Measurements from ENCODE around the gene GAREM2.

GAREM2 gene

GRCh38 chr2:26176279-26176615, 3.4 kb downstream of the GAREM2 start:
- H3K27ac ChIP-seq, result no peak overlapping the region
- H3K4me3 ChIP-seq (ENCODE audit: low read depth, low read length), result no peak overlapping the region
- H3K36me3 ChIP-seq, result peaks cover 26% of the 10 kb centered on the region
- TF ChIP-seq CTCF (IDR thresholded peaks at IDR 0.05; ENCODE audit: low read depth, low read length), result no peak
- no peaks in the 10 kb centered on the region for H3K9me3 ChIP-seq (ENCODE audit: severe bottlenecking)
- no peaks in the 10 kb centered on the region for H3K27me3 ChIP-seq (ENCODE audit: insufficient read depth, low read depth, severe bottlenecking)
- no peak for DNase-seq

- no peaks in the 10 kb centered on the region for H3K27me3 ChIP-seq (ENCODE audit: insufficient read depth, low read depth, severe bottlenecking)
- DNase-seq, result peak; percentile 5
- H3K27ac ChIP-seq, result no peak overlapping the region
- H3K36me3 ChIP-seq, result peaks cover 35% of the 10 kb centered on the region
- no peak overlapping the region for H3K4me3 ChIP-seq (ENCODE audit: low read depth, low read length)
- no peak for TF ChIP-seq CTCF (IDR thresholded peaks at IDR 0.05; ENCODE audit: low read depth, low read length)
- H3K9me3 ChIP-seq (ENCODE audit: severe bottlenecking), result no peaks in the 10 kb centered on the region
Measured at GRCh38 chr2:26177122-26177521, 4.2 kb downstream of the GAREM2 start.

GRCh38 chr2:26178246-26178645, 5.4 kb downstream of the GAREM2 start:
- H3K27ac ChIP-seq, result no peak overlapping the region

GRCh38 chr2:26178746-26179436, 6.0 kb downstream of the GAREM2 start:
- TF ChIP-seq CTCF (IDR thresholded peaks at IDR 0.05; ENCODE audit: low read depth, low read length), result no peak
- H3K27ac ChIP-seq, result no peak overlapping the region
- no peaks in the 10 kb centered on the region for H3K27me3 ChIP-seq (ENCODE audit: insufficient read depth, low read depth, severe bottlenecking)
- DNase-seq, result no peak
- H3K36me3 ChIP-seq, result peaks cover 53% of the 10 kb centered on the region
- H3K9me3 ChIP-seq (ENCODE audit: severe bottlenecking), result no peaks in the 10 kb centered on the region
- H3K4me3 ChIP-seq (ENCODE audit: low read depth, low read length), result no peak overlapping the region

More at GRCh38 chr2:26178246-26178645, 5.4 kb downstream of the GAREM2 start:
- Histone ChIP-seq H3K4me3 (ENCODE audit: low read depth, low read length) (no peak overlapping the region), H3K36me3 (peaks cover 46% of the 10 kb centered on the region), H3K27me3 (ENCODE audit: insufficient read depth, low read depth, severe bottlenecking) (no peaks in the 10 kb centered on the region), H3K9me3 (ENCODE audit: severe bottlenecking) (no peaks in the 10 kb centered on the region)
- TF ChIP-seq CTCF (IDR thresholded peaks at IDR 0.05; ENCODE audit: low read depth, low read length), result no peak
- no peak for DNase-seq

- no peak for DNase-seq
- H3K4me3 ChIP-seq (ENCODE audit: low read depth, low read length), result no peak overlapping the region
- no peak for TF ChIP-seq CTCF (IDR thresholded peaks at IDR 0.05; ENCODE audit: low read depth, low read length)
- no peak overlapping the region for H3K27ac ChIP-seq
- H3K36me3 ChIP-seq, result peaks cover 55% of the 10 kb centered on the region
- H3K9me3 ChIP-seq (ENCODE audit: severe bottlenecking), result no peaks in the 10 kb centered on the region
- H3K27me3 ChIP-seq (ENCODE audit: insufficient read depth, low read depth, severe bottlenecking), result no peaks in the 10 kb centered on the region
Measured at GRCh38 chr2:26179446-26179913, 6.6 kb downstream of the GAREM2 start.

GRCh38 chr2:26182441-26182840, 9.6 kb downstream of the GAREM2 start:
- no peak for DNase-seq
- no peaks in the 10 kb centered on the region for H3K9me3 ChIP-seq (ENCODE audit: severe bottlenecking)
- no peak overlapping the region for H3K27ac ChIP-seq
- TF ChIP-seq CTCF (IDR thresholded peaks at IDR 0.05; ENCODE audit: low read depth, low read length), result no peak
- no peak overlapping the region for H3K4me3 ChIP-seq (ENCODE audit: low read depth, low read length)
- H3K36me3 ChIP-seq, result peaks cover 65% of the 10 kb centered on the region
- no peaks in the 10 kb centered on the region for H3K27me3 ChIP-seq (ENCODE audit: insufficient read depth, low read depth, severe bottlenecking)

Measured in WERI-Rb-1 (cell line).